ENCODE measurements around the gene MORN5. TPM values are rescaled to one million over a fixed set of nuclear protein-coding genes. Genes with fewer than 3 reads are reported as not detected.
A peak's percentile ranks its signal among the peaks of the same experiment; 100 is the strongest.

The MORN5 gene
- total and polyA plus RNA-seq, 9 of the 15 experiments (the other 6 are each of a cell fraction or from before 2014, with no cell fraction given) = not detected

- no peak for TF ChIP-seq TOE1 (IDR thresholded peaks at IDR 0.05; ENCODE audit: borderline replicate concordance)
- TF ChIP-seq TOE1 (CRISPR knock-in tag; IDR thresholded peaks at IDR 0.05; ENCODE audit: borderline replicate concordance, low read depth) = no peak
- TF ChIP-seq TRIM28 (IDR thresholded peaks at IDR 0.05) = no peak
- TF ChIP-seq CREM (IDR thresholded peaks at IDR 0.05; ENCODE audit: low read depth) = peak; percentile 10; the same call in 1 of the 2 replicates
- 0 out of 2 replicates have a peak, but pooled peaks have one; percentile 9 for TF ChIP-seq ZBTB2 (IDR thresholded peaks at IDR 0.05)
- TF ChIP-seq ATF6 (CRISPR knock-in tag; IDR thresholded peaks at IDR 0.05) = no peak
- 0 out of 2 replicates have a peak, but pooled peaks have one; percentile 29 for TF ChIP-seq THRB (CRISPR knock-in tag; conservative IDR thresholded peaks at IDR 0.05)
- no peak for TF ChIP-seq ZNF668 (CRISPR knock-in tag; IDR thresholded peaks at IDR 0.05)
- 0 out of 2 replicates have a peak, but pooled peaks have one; percentile 7 for TF ChIP-seq PML (IDR thresholded peaks at IDR 0.05; ENCODE audit: low read length)
- no peak for TF ChIP-seq KDM1A (IDR thresholded peaks at IDR 0.05)
- no peak for TF ChIP-seq GABPB2 (CRISPR knock-in tag; conservative IDR thresholded peaks at IDR 0.05)
- peak; percentile 80 for TF ChIP-seq CTCFL (IDR thresholded peaks at IDR 0.05; ENCODE audit: borderline replicate concordance, insufficient read depth, low read depth, low read length, poor library complexity, severe bottlenecking)
- TF ChIP-seq HDGF (IDR thresholded peaks at IDR 0.05) = peak; percentile 88; the same call in 1 of the 2 replicates
- TF ChIP-seq JUND (IDR thresholded peaks at IDR 0.05; ENCODE audit: borderline replicate concordance, low read depth, low read length) = no peak
- TF ChIP-seq JUND (tag; IDR thresholded peaks at IDR 0.05; ENCODE audit: borderline replicate concordance, low read depth, low read length) = no peak
- TF ChIP-seq PRDM10 (IDR thresholded peaks at IDR 0.05; ENCODE audit: partially characterized antibody) = no peak
- TF ChIP-seq RAD21 (CRISPR knock-in tag; conservative IDR thresholded peaks at IDR 0.05 in 1 of 2, IDR thresholded peaks at IDR 0.05 in 1 of 2) = 0 out of 4 replicates have a peak, but pooled peaks of 1 of the 2 experiments have one; percentile 31
- no peak for TF ChIP-seq CTBP1 (IDR thresholded peaks at IDR 0.05; ENCODE audit: borderline replicate concordance)
- TF ChIP-seq EHMT2 (IDR thresholded peaks at IDR 0.05) = no peak
These were observed 1.5 kb upstream of the MORN5 start (continued) for GRCh38 chr9:122158202-122158601.

Measured in K562 (cell line).